NT2/D1 (cell line): ENCODE measurements around the gene FOXP1.
"Not testable (repeated sequence)": the region's sequence is repeated elsewhere in the genome, so short reads cannot be mapped to it uniquely, and the experiment has no call there.

Experiments
- DNase-seq: peaks from one replicate; pipeline ENCODE4 v3.0.0-alpha.2; 2011; ENCODE audit warnings: low read depth, low spot score
- H3K27me3 ChIP-seq: 2 replicates; pipeline ENCODE4 v1.6.0; 2011; ENCODE audit warnings: mild to moderate bottlenecking; ENCODE audit not compliant: insufficient read length, insufficient read depth
- H3K36me3 ChIP-seq: 2 replicates; pipeline ENCODE4 v1.6.1; 2011; ENCODE audit warnings: mild to moderate bottlenecking, low read length, mixed read lengths; ENCODE audit not compliant: insufficient read depth, insufficient read length
- H3K4me1 ChIP-seq: 2 replicates; pipeline ENCODE4 v1.5.1; 2011; ENCODE audit not compliant: insufficient read depth, insufficient read length
- H3K4me3 ChIP-seq: 2 replicates; pipeline ENCODE4 v1.5.1; 2011; ENCODE audit warnings: low read depth; ENCODE audit not compliant: insufficient read length
- H3K9ac ChIP-seq: 2 replicates; pipeline ENCODE4 v1.6.0; 2011; ENCODE audit warnings: low read depth; ENCODE audit not compliant: insufficient read length
- H3K9me3 ChIP-seq: 2 replicates; pipeline ENCODE4 v1.5.1; 2011; ENCODE audit warnings: mild to moderate bottlenecking, low read length; ENCODE audit not compliant: insufficient read depth
- SUZ12 ChIP-seq: IDR thresholded peaks from 2 replicates; pipeline ENCODE4 v1.6.1; 2011; ENCODE audit not compliant: insufficient read length, insufficient read depth; ENCODE audit errors: extremely low read depth
- YY1 ChIP-seq: IDR thresholded peaks from 2 replicates; pipeline ENCODE4 v1.6.1; 2011; ENCODE audit not compliant: insufficient read length, insufficient read depth
- ZNF274 ChIP-seq: IDR thresholded peaks from 2 replicates; pipeline ENCODE4 v1.6.1; 2011; ENCODE audit warnings: mild to moderate bottlenecking, low read depth, low read length

Gene FOXP1

DNA sequence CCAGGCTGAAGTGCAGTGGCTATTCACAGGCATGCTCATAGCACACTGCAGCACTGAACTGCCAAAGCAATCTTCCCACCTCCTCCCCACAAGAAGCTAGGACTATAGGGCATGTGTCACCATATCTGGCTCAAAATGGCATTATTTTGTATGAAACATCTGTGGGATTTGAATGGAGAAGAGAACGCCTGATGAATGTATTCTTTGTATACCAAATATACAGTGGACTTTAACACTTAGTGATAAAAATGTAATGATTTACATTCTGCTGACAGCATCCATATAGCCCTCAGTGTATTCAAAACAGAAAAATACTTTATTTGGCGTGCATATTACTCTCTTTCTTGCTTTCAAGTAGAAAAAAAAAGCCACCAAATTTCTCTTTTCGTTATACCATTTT is 257.8 kb downstream of the FOXP1 start:
- peaks cover 4% of the 10 kb centered on the region; the same call in 1 of the 2 replicates for H3K9me3 ChIP-seq
- H3K4me1 ChIP-seq = peaks cover 2% of the 10 kb centered on the region
- DNase-seq = no peak
- no peaks in the 10 kb centered on the region for H3K27me3 ChIP-seq
- TF ChIP-seq ZNF274 (no peak), SUZ12 (no peak), YY1 (no peak)
- no peaks in the 10 kb centered on the region for H3K36me3 ChIP-seq
- no peak overlapping the region for H3K4me3 ChIP-seq
- H3K9ac ChIP-seq = no peak overlapping the region

DNA sequence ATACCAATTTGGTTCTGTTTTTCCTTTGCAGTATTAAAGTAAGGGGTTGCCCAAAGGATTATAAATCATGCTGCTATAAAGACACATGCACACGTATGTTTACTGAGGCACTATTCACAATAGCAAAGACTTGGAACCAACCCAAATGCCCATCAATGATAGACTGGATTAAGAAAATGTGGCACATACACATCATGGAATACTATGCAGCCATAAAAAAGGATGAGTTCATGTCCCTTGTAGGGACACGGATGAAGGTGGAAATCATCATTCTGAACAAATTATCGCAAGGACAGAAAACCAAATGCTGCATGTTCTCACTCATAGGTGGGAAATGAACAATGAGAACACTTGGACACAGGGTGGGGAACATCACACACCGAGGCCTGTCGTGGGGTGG is 259.3 kb downstream of the FOXP1 start:
- not testable (repeated sequence) for H3K9me3 ChIP-seq, H3K27me3 ChIP-seq, H3K4me1 ChIP-seq, DNase-seq, H3K36me3 ChIP-seq, H3K4me3 ChIP-seq, H3K9ac ChIP-seq

DNA sequence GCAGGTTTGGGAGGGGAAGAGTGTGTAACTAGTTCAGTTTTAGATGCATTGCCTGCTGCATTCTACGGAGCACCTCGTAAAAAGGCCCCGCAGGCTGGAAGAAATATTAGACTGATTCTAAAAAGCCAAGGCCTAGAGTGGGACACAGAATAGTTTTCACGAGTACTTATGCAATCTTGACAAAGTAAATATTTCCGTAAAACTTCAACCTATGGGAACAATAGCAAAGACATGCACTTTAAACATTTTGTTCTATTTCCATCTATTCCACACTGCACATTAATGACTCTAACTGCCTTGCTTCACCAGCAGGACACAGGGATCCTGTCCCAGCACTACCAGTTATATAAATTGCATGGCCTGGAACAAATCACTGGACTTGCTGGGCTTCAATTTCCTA is 260.0 kb downstream of the FOXP1 start:
- Histone ChIP-seq H3K9ac (no peak overlapping the region), H3K9me3 (no peaks in the 10 kb centered on the region), H3K4me3 (no peak overlapping the region), H3K36me3 (no peaks in the 10 kb centered on the region), H3K4me1 (peaks cover 2% of the 10 kb centered on the region), H3K27me3 (no peaks in the 10 kb centered on the region)
- no peak for TF ChIP-seq SUZ12
- TF ChIP-seq ZNF274 = no peak
- no peak for TF ChIP-seq YY1
- DNase-seq = no peak

DNA sequence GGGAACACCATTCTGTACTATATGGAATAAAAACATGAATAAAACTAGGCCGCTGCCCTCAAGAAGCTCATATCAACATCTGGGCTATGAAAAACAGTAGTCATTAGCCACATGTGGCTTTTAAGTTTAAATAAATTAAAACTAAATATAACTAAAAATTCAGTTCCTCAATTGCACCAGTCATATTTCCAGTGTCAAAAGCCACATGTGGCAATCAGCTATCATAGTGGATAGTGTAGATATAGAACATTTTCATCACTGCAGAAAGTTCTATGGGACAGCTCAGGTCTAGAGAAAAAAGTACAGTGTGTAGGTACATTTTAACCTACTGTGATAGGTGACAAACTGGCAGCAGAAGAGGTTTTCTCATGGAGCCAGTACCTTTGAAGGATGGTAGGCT is 261.4 kb downstream of the FOXP1 start:
- Histone ChIP-seq H3K9me3 (no peaks in the 10 kb centered on the region), H3K9ac (no peak overlapping the region), H3K4me1 (peaks cover 2% of the 10 kb centered on the region), H3K36me3 (no peaks in the 10 kb centered on the region), H3K27me3 (no peaks in the 10 kb centered on the region), H3K4me3 (no peak overlapping the region)
- DNase-seq = no peak
- TF ChIP-seq SUZ12 (no peak), YY1 (no peak), ZNF274 (no peak)

DNA sequence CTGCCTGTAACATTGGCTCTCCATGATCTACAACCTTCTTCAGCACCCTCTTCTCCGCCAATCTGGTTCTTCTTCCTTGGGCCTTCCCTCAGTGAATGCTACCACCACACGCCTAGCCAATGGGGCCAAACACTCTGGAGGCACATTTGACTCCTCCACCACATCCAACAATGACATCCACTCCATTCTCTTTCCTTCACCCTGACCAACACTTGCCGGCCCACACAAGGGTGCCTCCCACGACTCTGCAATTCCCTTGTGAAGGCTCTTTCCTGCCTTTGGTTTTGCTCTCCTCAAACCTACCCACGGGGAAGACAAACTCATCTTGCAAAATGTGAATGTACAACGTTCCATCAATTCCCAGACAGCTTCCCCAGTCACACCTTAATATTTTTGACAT is 263.8 kb downstream of the FOXP1 start:
- no peak for DNase-seq
- no peaks in the 10 kb centered on the region for H3K9me3 ChIP-seq
- H3K27me3 ChIP-seq = no peaks in the 10 kb centered on the region
- TF ChIP-seq SUZ12 (no peak), YY1 (no peak), ZNF274 (no peak)
- H3K9ac ChIP-seq = no peak overlapping the region
- peaks cover 1% of the 10 kb centered on the region for H3K4me1 ChIP-seq
- H3K4me3 ChIP-seq = no peak overlapping the region
- H3K36me3 ChIP-seq = no peaks in the 10 kb centered on the region

DNA sequence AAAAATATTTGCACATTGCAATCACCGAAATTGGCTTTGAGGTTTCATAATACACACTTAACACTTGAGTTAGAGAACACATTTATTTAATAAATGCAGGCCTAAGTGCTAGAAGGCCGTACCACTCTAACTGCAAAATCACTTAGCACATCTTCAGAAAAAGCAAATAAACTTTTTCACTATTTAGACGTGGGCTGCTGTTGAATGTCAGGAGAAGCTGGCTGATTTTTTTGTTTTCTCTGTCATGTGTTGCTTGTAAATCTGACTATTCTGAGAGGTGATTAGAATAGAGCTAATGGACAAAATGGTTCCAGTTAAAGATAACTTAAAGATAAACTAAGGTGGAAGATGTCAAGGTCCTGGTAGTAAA is 265.1 kb downstream of the FOXP1 start:
- no peak for DNase-seq
- no peak overlapping the region for H3K4me3 ChIP-seq
- no peaks in the 10 kb centered on the region for H3K27me3 ChIP-seq
- no peaks in the 10 kb centered on the region for H3K4me1 ChIP-seq
- no peaks in the 10 kb centered on the region for H3K36me3 ChIP-seq
- H3K9ac ChIP-seq = no peak overlapping the region
- H3K9me3 ChIP-seq = no peaks in the 10 kb centered on the region
- TF ChIP-seq YY1 (no peak), ZNF274 (no peak), SUZ12 (no peak)

DNA sequence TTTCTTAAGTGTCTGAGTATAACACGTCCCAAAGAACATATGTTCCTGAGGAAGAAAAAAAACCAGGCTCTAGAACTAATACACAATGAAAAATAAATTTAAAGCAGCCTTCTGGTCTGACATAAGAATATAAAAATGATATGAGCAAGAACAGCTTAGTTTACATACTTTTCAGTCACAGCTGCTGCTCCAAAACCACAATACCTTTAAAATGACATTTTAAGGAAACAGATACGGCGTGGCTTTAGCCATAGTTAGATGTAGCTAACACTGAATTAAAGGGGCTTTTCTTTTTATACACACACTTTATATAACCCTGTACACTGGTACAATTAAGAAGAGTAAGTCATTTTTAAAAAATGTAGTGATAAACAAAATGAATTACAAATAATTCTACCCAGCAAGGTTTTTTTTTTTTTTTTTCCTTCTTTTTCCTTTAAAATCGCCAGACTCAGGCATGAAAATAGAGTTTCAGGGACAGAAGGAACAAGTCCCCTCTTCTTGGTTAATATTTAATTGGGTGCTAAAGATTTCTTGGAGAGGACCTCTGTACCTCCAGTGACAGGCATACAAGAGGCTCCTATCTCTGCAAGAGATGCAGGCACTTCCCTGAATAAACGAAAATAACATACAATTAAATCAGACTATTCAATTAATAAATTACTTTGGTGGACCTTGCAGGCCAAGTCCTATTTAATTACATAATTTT is 265.6 kb downstream of the FOXP1 start:
- Histone ChIP-seq H3K27me3 (no peaks in the 10 kb centered on the region), H3K9ac (no peak overlapping the region), H3K36me3 (no peaks in the 10 kb centered on the region), H3K4me3 (no peak overlapping the region), H3K9me3 (no peaks in the 10 kb centered on the region), H3K4me1 (no peaks in the 10 kb centered on the region)
- DNase-seq = no peak
- no peak for TF ChIP-seq YY1
- TF ChIP-seq SUZ12 = no peak
- TF ChIP-seq ZNF274 = no peak
